KOPT-K1 (cell line): ENCODE results near the gene PAQR7.

Experiments
- H3K27ac ChIP-seq: fragments of 200-600 bp; sonication (generic); 2 replicates; pipeline ENCODE4 v1.5.1; 2016; ENCODE audit warnings: antibody characterized with exemption, mild to moderate bottlenecking, low read depth, low read length; ENCODE audit not compliant: poor library complexity, severe bottlenecking
- H3K36me3 ChIP-seq: fragments of 200-600 bp; sonication (generic); 2 replicates; pipeline ENCODE4 v1.5.1; 2017; ENCODE audit warnings: antibody characterized with exemption, mild to moderate bottlenecking, low read length, moderate library complexity; ENCODE audit not compliant: insufficient read depth
- H3K9me3 ChIP-seq: fragments of 200-600 bp; sonication (generic); 2 replicates; pipeline ENCODE4 v1.5.1; 2017; ENCODE audit warnings: antibody characterized with exemption, low read length, mild to moderate bottlenecking; ENCODE audit not compliant: insufficient read depth, poor library complexity, severe bottlenecking

Gene PAQR7

GRCh38 chr1:25813071-25813733 lies 62.3 kb downstream of the PAQR7 start:
- Histone ChIP-seq H3K9me3 (no peaks in the 10 kb centered on the region), H3K36me3 (no peaks in the 10 kb centered on the region), H3K27ac (no peak overlapping the region)
